IMR-90 (cell line): ENCODE measurements around the gene GALNT5. TPM values are rescaled to one million over a fixed set of nuclear protein-coding genes. Genes with fewer than 3 reads are reported as not detected.

Experiments used
- ATAC-seq: fragments of 200-7000 bp; cut with Tn5 transposase; 2 replicates; pipeline ENCODE4 v1.9.1; 2020; ENCODE audit warnings: low read depth, mild to moderate bottlenecking, moderate library complexity
- BruUV-seq: library from RNA; stranded (reverse); fragments of 400-500 nt; replicated peaks from 2 replicates; lab custom pipeline; 2021; lab: Mats Ljungman, UMichigan
- CTCF ChIA-PET: fragments of 300-600 bp; formaldehyde crosslinking; extraction: SDS; loops from one replicate; lab custom pipeline; 2021; ENCODE audit warnings: antibody characterized with exemption; lab: Yijun Ruan, JAX
- POLR2A ChIA-PET: fragments of 300-600 bp; sonication (Branson Sonifier 250); formaldehyde crosslinking; loops from one replicate; lab custom pipeline; 2022; ENCODE audit warnings: antibody characterized with exemption; ENCODE audit not compliant: unreplicated experiment; lab: Charles Lee
- DNase-seq: peaks from one replicate; pipeline ENCODE4 v3.0.0; 2013
- H2AFZ ChIP-seq: replicated peaks from 2 replicates; pipeline ENCODE3; 2013; ENCODE audit warnings: low read length, mild to moderate bottlenecking; ENCODE audit not compliant: poor library complexity
- H2AK5ac ChIP-seq: 2 replicates; pipeline ENCODE4 v1.6.1; 2013; ENCODE audit warnings: low read depth, low read length, inconsistent platforms
- H2AK9ac ChIP-seq: replicated peaks from 2 replicates; pipeline ENCODE3; 2013; ENCODE audit warnings: mild to moderate bottlenecking, low read depth, low read length, moderate library complexity; ENCODE audit not compliant: poor library complexity
- H2BK120ac ChIP-seq: 2 replicates; pipeline ENCODE4 v1.6.1; 2013; ENCODE audit warnings: low read depth, low read length, inconsistent platforms
- H2BK15ac ChIP-seq: 3 replicates; pipeline ENCODE4 v1.6.1; 2013; ENCODE audit warnings: low read depth, low read length, inconsistent platforms
- H2BK20ac ChIP-seq: 2 replicates; pipeline ENCODE4 v1.6.1; 2013; ENCODE audit warnings: low read depth, mild to moderate bottlenecking, inconsistent platforms, low read length, moderate library complexity
- H2BK5ac ChIP-seq: 2 replicates; pipeline ENCODE4 v1.6.1; 2013; ENCODE audit warnings: mild to moderate bottlenecking, low read depth, low read length, inconsistent platforms; ENCODE audit not compliant: poor library complexity, severe bottlenecking
- H3K14ac ChIP-seq: replicated peaks from 2 replicates; pipeline ENCODE4 v1.6.1; 2013; ENCODE audit warnings: low read depth, low read length, inconsistent platforms
- H3K18ac ChIP-seq: 2 replicates; pipeline ENCODE4 v1.6.1; 2013; ENCODE audit warnings: low read depth, low read length, control low read depth
- H3K23ac ChIP-seq: 2 replicates; pipeline ENCODE4 v1.6.1; 2013; ENCODE audit warnings: low read depth, low read length, inconsistent platforms
- H3K27ac ChIP-seq: 2 replicates; pipeline ENCODE4 v1.5.1; 2013; ENCODE audit warnings: mild to moderate bottlenecking, control low read depth, low read length; ENCODE audit not compliant: insufficient read depth
- H3K27me3 ChIP-seq: 2 replicates; pipeline ENCODE4 v1.6.1; 2013; ENCODE audit warnings: low read length; ENCODE audit not compliant: control insufficient read depth, insufficient read depth
- H3K36me3 ChIP-seq: 2 replicates; pipeline ENCODE4 v1.6.1; 2013; ENCODE audit warnings: low read length, mixed read lengths; ENCODE audit not compliant: control insufficient read depth, insufficient read depth
- H3K4ac ChIP-seq: 2 replicates; pipeline ENCODE4 v1.6.1; 2013; ENCODE audit warnings: low read depth, low read length, inconsistent platforms
- H3K4me1 ChIP-seq: 2 replicates; pipeline ENCODE4 v1.6.1; 2013; ENCODE audit warnings: low read length, mixed read lengths; ENCODE audit not compliant: control insufficient read depth, insufficient read depth
- H3K4me2 ChIP-seq: 2 replicates; pipeline ENCODE4 v1.6.1; 2013; ENCODE audit warnings: low read depth, mild to moderate bottlenecking, control low read depth, low read length, moderate library complexity
- H3K4me3 ChIP-seq: 2 replicates; pipeline ENCODE4 v1.5.1; 2013; ENCODE audit warnings: low read depth, mild to moderate bottlenecking, control low read depth, low read length, moderate library complexity; ENCODE audit not compliant: insufficient read depth
- H3K56ac ChIP-seq: 2 replicates; pipeline ENCODE4 v1.6.1; 2013; ENCODE audit warnings: low read length, inconsistent platforms; ENCODE audit not compliant: insufficient read depth; ENCODE audit errors: extremely low read depth
- H3K79me1 ChIP-seq, 2 experiments: 2 replicates each; pipeline ENCODE4 v1.6.1; 2013; ENCODE audit warnings: low read length in 2 of 2, inconsistent platforms in 1 of 2, low read depth in 1 of 2
- H3K9ac ChIP-seq: 2 replicates; pipeline ENCODE4 v1.6.1; 2013; ENCODE audit warnings: low read depth, low read length, control low read depth
- H3K9me1 ChIP-seq: 2 replicates; pipeline ENCODE4 v1.6.1; 2013; ENCODE audit warnings: low read length, inconsistent platforms; ENCODE audit not compliant: insufficient read depth
- H3K9me3 ChIP-seq: 2 replicates; pipeline ENCODE4 v1.6.1; 2013; ENCODE audit warnings: low read length; ENCODE audit not compliant: control insufficient read depth, insufficient read depth
- H4K20me1 ChIP-seq: 2 replicates; pipeline ENCODE4 v1.6.1; 2013; ENCODE audit warnings: low read length, inconsistent platforms; ENCODE audit not compliant: insufficient read depth
- H4K5ac ChIP-seq: 2 replicates; pipeline ENCODE4 v1.6.1; 2013; ENCODE audit warnings: mild to moderate bottlenecking, low read depth, low read length, control low read depth
- H4K8ac ChIP-seq, 2 experiments: 2 replicates each; pipeline ENCODE4 v1.6.1; 2013; ENCODE audit warnings: low read depth in 2 of 2, low read length in 2 of 2, control low read depth in 1 of 2, inconsistent platforms in 1 of 2
- H4K91ac ChIP-seq: 2 replicates; pipeline ENCODE4 v1.6.1; 2013; ENCODE audit warnings: low read depth, low read length, inconsistent platforms; ENCODE audit not compliant: insufficient read depth
- BHLHE40 ChIP-seq: fragments of 150-350 bp; IDR thresholded peaks from 2 replicates; pipeline ENCODE4 v1.6.1; 2016; ENCODE audit warnings: mild to moderate bottlenecking, low read depth, low read length
- CEBPB ChIP-seq: IDR thresholded peaks from 2 replicates; pipeline ENCODE4 v1.6.1; 2012; ENCODE audit warnings: low read depth, low read length, improper control_type of control experiment
- CHD1 ChIP-seq: IDR thresholded peaks from 2 replicates; pipeline ENCODE4 v1.6.1; 2012; ENCODE audit warnings: low read depth, low read length, improper control_type of control experiment
- CTCF ChIP-seq: conservative IDR thresholded peaks from 2 replicates; pipeline ENCODE4 v1.5.1; 2012; ENCODE audit warnings: mild to moderate bottlenecking, low read depth, low read length, improper control_type of control experiment
- FOS ChIP-seq: fragments of 150-350 bp; IDR thresholded peaks from 2 replicates; pipeline ENCODE4 v1.6.1; 2016; ENCODE audit warnings: low read depth, low read length
- MAFK ChIP-seq: IDR thresholded peaks from 2 replicates; pipeline ENCODE4 v1.6.1; 2012; ENCODE audit warnings: low read depth, low read length, improper control_type of control experiment
- MAZ ChIP-seq: IDR thresholded peaks from 2 replicates; pipeline ENCODE4 v1.6.1; 2012; ENCODE audit warnings: low read depth, mild to moderate bottlenecking, low read length, improper control_type of control experiment, moderate library complexity, borderline replicate concordance
- MXI1 ChIP-seq: IDR thresholded peaks from 2 replicates; pipeline ENCODE4 v1.6.1; 2012; ENCODE audit warnings: low read depth, mild to moderate bottlenecking, low read length, moderate library complexity, borderline replicate concordance
- NFE2L2 ChIP-seq: fragments of 150-350 bp; IDR thresholded peaks from 2 replicates; pipeline ENCODE4 v1.6.1; 2016; ENCODE audit warnings: low read depth, mild to moderate bottlenecking, low read length
- POLR2A ChIP-seq: IDR thresholded peaks from 2 replicates; pipeline ENCODE4 v1.6.1; 2012; ENCODE audit warnings: mild to moderate bottlenecking, low read depth, low read length
- RAD21 ChIP-seq: IDR thresholded peaks from 2 replicates; pipeline ENCODE4 v1.6.1; 2012; ENCODE audit warnings: low read length, improper control_type of control experiment
- RCOR1 ChIP-seq: IDR thresholded peaks from 2 replicates; pipeline ENCODE4 v1.6.1; 2012; ENCODE audit warnings: mild to moderate bottlenecking, low read length, improper control_type of control experiment; ENCODE audit not compliant: insufficient replicate concordance
- RFX5 ChIP-seq: IDR thresholded peaks from 2 replicates; pipeline ENCODE4 v1.8.0; 2012; ENCODE audit warnings: low read depth, mild to moderate bottlenecking, low read length, moderate library complexity
- SMC3 ChIP-seq: fragments of 150-350 bp; IDR thresholded peaks from 2 replicates; pipeline ENCODE4 v1.6.1; 2016; ENCODE audit warnings: low read depth, mild to moderate bottlenecking, antibody characterized with exemption, low read length, moderate library complexity
- WGBS, 2 experiments: methylation state at CpG; one replicate each; pipeline versions ENCODE4 v1.1.5 to v1.1.7; 2013; ENCODE audit warnings: missing lambda C conversion rate in 2 of 2; ENCODE audit not compliant: insufficient read length in 1 of 2; ENCODE audit errors: extremely low coverage in 2 of 2; 5-methylcytosine and 5-hydroxymethylcytosine counted together
- dilution Hi-C: fragments of 300-500 bp; cut with HindIII; formaldehyde crosslinking; loops from one replicate; pipeline ENCODE4 v1.14.3; 2018; ENCODE audit warnings: low sequenced_read_pairs; ENCODE audit not compliant: unreplicated experiment
- in situ Hi-C: fragments of 300-500 bp; cut with MboI; formaldehyde crosslinking; loops from 3 replicates; pipeline ENCODE4 v1.14.3; 2019; ENCODE audit warnings: low sequenced_read_pairs, inconsistent platforms, mixed read lengths
- intact Hi-C: fragments of 100-400 bp; cut with micrococcal nuclease; formaldehyde crosslinking; loops from 2 replicates; pipeline ENCODE4 v1.10.0; 2022
- polyA plus RNA-seq, 3 experiments: library from polyadenylated mRNA; depleted of rRNA; stranded (reverse); fragments of >200 nt; gene quantifications; 2 replicates each; pipeline ENCODE4 v1.2.3, GENCODE V29; 2012; ENCODE audit warnings: low replicate concordance in 1 of 3
- total RNA-seq: library from RNA; depleted of rRNA; stranded (reverse); fragments of >200 nt; gene quantifications from 2 replicates; pipeline ENCODE4 v1.2.3, GENCODE V29; 2012
- TF ChIP-seq, protein P1 (sequence below): fragments of 150-350 bp; IDR thresholded peaks from 2 replicates; pipeline ENCODE4 v1.6.1; 2016; ENCODE audit warnings: low read depth, mild to moderate bottlenecking, low read length, moderate library complexity, borderline replicate concordance
- TF ChIP-seq, protein P2 (sequence below): fragments of 150-350 bp; IDR thresholded peaks from 2 replicates; pipeline ENCODE4 v1.6.1; 2017; ENCODE audit warnings: mild to moderate bottlenecking, antibody characterized with exemption, low read length, low read depth

The GALNT5 gene
- total and polyA plus RNA-seq, 2 of the 4 experiments (the other 2 are of a cell fraction), result 36.3 to 63.3 TPM

GRCh38 chr2:157250836-157251235 is 6.7 kb upstream of the GALNT5 start:
- Histone ChIP-seq H3K9me3 (no peaks in the 10 kb centered on the region), H4K5ac (peak overlapping the region; percentile 20; the same call in 1 of the 2 replicates), H3K79me1 (peaks cover under 1 to 6% of the 10 kb centered on the region in 2 experiments; a peak in 2 of 4 replicates), H3K27ac (no peak overlapping the region), H2BK15ac (no peak overlapping the region), H3K4me2 (no peak overlapping the region), H3K27me3 (no peaks in the 10 kb centered on the region), H3K4me1 (peaks cover 15% of the 10 kb centered on the region), H3K4me3 (no peak overlapping the region), H2BK20ac (no peak overlapping the region), H3K9me1 (no peaks in the 10 kb centered on the region; the same call in 1 of the 2 replicates), H3K18ac (peak overlapping the region; percentile 46; the same call in 1 of the 2 replicates), H4K8ac (no peak overlapping the region), H2AFZ (no peak overlapping the region), H3K9ac (no peak overlapping the region), H3K23ac (no peak overlapping the region), H3K4ac (no peak overlapping the region), H3K56ac (no peak overlapping the region), H2AK9ac (no peak overlapping the region), H2BK120ac (no peak overlapping the region), H4K91ac (no peak overlapping the region), H2BK5ac (no peak overlapping the region), H3K36me3 (no peaks in the 10 kb centered on the region), H2AK5ac (no peak overlapping the region), H3K14ac (no peak overlapping the region), H4K20me1 (no peaks in the 10 kb centered on the region)
- in situ Hi-C loops, result no loop called here
- TF ChIP-seq SMC3 (no peak), NFE2L2 (no peak), RAD21 (no peak), MAZ (no peak), MAFK (no peak), CEBPB (no peak), CHD1 (no peak), BHLHE40 (no peak), RCOR1 (no peak), POLR2A (no peak), CTCF (no peak), MXI1 (no peak), RFX5 (no peak), FOS (no peak)
- TF ChIP-seq, protein P1, sequence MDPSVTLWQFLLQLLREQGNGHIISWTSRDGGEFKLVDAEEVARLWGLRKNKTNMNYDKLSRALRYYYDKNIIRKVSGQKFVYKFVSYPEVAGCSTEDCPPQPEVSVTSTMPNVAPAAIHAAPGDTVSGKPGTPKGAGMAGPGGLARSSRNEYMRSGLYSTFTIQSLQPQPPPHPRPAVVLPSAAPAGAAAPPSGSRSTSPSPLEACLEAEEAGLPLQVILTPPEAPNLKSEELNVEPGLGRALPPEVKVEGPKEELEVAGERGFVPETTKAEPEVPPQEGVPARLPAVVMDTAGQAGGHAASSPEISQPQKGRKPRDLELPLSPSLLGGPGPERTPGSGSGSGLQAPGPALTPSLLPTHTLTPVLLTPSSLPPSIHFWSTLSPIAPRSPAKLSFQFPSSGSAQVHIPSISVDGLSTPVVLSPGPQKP, result no peak
- TF ChIP-seq, protein P2, sequence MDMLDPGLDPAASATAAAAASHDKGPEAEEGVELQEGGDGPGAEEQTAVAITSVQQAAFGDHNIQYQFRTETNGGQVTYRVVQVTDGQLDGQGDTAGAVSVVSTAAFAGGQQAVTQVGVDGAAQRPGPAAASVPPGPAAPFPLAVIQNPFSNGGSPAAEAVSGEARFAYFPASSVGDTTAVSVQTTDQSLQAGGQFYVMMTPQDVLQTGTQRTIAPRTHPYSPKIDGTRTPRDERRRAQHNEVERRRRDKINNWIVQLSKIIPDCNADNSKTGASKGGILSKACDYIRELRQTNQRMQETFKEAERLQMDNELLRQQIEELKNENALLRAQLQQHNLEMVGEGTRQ, result no peak
- no CpG with 5 or more reads among the region's 4 CpGs for WGBS, 2 experiments
- no TSS peak for BruUV-seq
- CTCF ChIA-PET, result no interaction called here
- intact Hi-C loops, result no loop called here
- dilution Hi-C loops, result no loop called here
- ATAC-seq, result no peak
- DNase-seq, result no peak
- POLR2A ChIA-PET, result no interaction called here
